ENCODE results near the gene TIGD2. TPM values are rescaled to one million over a fixed set of nuclear protein-coding genes. Genes with fewer than 3 reads are reported as not detected.
A peak's percentile ranks its signal among the peaks of the same experiment; 100 is the strongest.

The TIGD2 gene
- total RNA-seq, 2 donors from 2014 or later: 3.1 to 3.2 TPM

DNA sequence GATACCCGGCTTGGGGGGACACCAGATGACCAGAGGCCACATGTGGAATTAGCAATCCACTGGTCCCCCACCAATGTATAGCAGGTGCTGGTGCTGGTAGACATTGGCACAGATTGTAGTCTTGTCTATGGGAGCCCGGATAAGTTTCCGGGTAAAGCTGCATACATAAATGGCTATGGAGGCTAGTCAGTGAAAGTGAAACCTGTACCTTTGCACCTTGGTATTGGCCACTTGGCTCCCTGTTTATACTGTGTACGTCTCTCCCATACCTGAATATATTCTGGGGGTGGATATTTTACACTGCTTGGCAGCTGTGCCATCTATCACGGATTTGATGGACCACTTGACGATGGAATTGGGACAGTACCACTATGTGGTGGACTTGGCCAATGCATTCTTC lies 5.6 kb upstream of the TIGD2 start:
- ATAC-seq: no peak
- H3K9me3 ChIP-seq (ENCODE audit: control insufficient read depth, low read length, poor library complexity, severe bottlenecking): no peaks in the 10 kb centered on the region
- peaks cover 15% of the 10 kb centered on the region for H3K4me1 Mint-ChIP-seq
- no peak overlapping the region for H3K4me3 Mint-ChIP-seq
- H3K36me3 Mint-ChIP-seq (ENCODE audit: low read depth): peaks cover 2% of the 10 kb centered on the region
- no peak overlapping the region for H3K27ac Mint-ChIP-seq
- peaks cover 34% of the 10 kb centered on the region for H3K27me3 Mint-ChIP-seq
- no peak for DNase-seq

DNA sequence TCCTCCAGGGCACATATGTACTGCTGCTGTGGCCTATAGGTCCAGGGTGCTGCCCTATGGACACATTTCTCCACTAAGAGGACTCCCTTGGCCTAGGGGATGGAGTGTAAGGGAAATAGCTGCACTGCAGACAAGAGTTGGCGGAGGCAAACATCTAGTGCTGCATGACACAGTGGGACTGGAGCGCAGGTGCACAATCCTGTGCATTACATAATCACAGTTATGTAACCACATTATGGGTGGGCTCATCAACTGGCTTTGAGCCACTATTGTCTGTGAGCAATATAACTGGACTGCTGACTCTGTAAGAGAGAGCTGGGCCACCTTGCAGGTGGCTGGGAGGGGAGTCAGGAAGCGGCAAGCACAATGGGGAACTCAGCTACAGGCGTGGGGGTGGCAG lies 3.2 kb upstream of the TIGD2 start:
- no peak overlapping the region for H3K27ac Mint-ChIP-seq
- H3K4me3 Mint-ChIP-seq: no peak overlapping the region
- ATAC-seq (no peak), DNase-seq (no peak)
- peaks cover 31% of the 10 kb centered on the region for H3K27me3 Mint-ChIP-seq
- no peaks in the 10 kb centered on the region for H3K9me3 ChIP-seq (ENCODE audit: control insufficient read depth, low read length, poor library complexity, severe bottlenecking)
- peaks cover 24% of the 10 kb centered on the region for H3K4me1 Mint-ChIP-seq
- peaks cover 2% of the 10 kb centered on the region for H3K36me3 Mint-ChIP-seq (ENCODE audit: low read depth)

DNA sequence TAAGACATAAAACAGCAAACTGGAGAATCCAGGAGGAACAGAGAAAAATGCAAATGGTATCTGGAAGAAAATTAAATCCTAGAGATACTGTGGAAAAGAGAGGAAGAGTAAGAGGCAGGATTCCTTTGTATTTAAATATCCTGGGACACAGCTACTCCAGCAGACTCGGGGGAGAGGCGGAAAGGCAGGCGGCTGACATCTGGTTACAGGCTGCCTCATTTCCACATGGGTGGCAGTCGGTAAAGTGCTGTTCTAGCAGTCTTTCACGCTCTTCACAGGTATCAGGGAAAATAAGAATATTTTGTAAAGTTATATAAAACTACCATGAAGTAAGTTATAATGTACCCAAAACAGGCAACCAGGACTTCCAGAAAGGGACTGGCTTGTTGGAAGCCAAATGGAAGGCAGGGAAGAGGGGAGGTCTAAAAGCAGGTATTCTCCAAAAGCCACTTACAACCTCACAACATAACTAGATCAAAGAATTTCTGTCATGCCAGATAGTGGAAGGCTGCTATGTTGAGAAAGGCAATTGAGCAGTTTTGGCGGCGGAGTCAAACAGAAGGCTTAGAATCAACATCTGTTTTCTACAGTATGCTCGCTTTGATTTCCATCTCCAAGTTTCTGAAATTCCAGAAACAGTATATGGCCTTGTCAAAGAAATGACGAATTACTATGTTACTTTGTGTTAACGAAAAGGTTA lies 1.3 kb upstream of the TIGD2 start:
- H3K36me3 Mint-ChIP-seq (ENCODE audit: low read depth): peaks cover 2% of the 10 kb centered on the region
- H3K27me3 Mint-ChIP-seq: peaks cover 19% of the 10 kb centered on the region
- ATAC-seq: no peak
- peak overlapping the region; percentile 59 for H3K27ac Mint-ChIP-seq
- no peaks in the 10 kb centered on the region for H3K9me3 ChIP-seq (ENCODE audit: control insufficient read depth, low read length, poor library complexity, severe bottlenecking)
- peak overlapping the region; percentile 92 for H3K4me3 Mint-ChIP-seq
- peaks cover 24% of the 10 kb centered on the region for H3K4me1 Mint-ChIP-seq
- DNase-seq: no peak

DNA sequence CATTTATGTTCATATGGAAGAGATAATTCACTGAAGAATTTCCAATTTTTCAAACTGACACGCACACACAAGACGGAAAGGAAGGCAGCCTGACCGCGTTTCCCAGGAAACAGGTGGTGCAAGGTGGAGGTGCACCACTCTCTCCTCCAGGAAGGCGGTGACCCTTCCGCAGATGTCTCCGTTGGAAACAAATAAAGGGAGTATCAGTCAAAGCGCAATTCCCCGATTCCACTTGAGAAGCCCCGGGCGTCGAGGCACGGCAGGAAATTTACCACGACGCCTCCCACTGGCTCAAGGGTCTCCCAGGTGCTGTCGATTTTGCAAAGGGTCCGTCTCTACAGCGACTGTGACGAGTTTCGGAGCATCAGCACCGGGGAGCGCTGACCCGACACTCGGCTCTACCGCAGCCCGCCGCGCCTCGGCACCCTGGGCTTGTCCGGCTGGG lies 770 bp upstream of the TIGD2 start:
- peaks cover 19% of the 10 kb centered on the region for H3K27me3 Mint-ChIP-seq
- DNase-seq (no peak), ATAC-seq (no peak)
- peaks cover 24% of the 10 kb centered on the region for H3K4me1 Mint-ChIP-seq
- peak overlapping the region; percentile 92 for H3K4me3 Mint-ChIP-seq
- no peaks in the 10 kb centered on the region for H3K9me3 ChIP-seq (ENCODE audit: control insufficient read depth, low read length, poor library complexity, severe bottlenecking)
- peak overlapping the region; percentile 59 for H3K27ac Mint-ChIP-seq
- H3K36me3 Mint-ChIP-seq (ENCODE audit: low read depth): peaks cover 2% of the 10 kb centered on the region

DNA sequence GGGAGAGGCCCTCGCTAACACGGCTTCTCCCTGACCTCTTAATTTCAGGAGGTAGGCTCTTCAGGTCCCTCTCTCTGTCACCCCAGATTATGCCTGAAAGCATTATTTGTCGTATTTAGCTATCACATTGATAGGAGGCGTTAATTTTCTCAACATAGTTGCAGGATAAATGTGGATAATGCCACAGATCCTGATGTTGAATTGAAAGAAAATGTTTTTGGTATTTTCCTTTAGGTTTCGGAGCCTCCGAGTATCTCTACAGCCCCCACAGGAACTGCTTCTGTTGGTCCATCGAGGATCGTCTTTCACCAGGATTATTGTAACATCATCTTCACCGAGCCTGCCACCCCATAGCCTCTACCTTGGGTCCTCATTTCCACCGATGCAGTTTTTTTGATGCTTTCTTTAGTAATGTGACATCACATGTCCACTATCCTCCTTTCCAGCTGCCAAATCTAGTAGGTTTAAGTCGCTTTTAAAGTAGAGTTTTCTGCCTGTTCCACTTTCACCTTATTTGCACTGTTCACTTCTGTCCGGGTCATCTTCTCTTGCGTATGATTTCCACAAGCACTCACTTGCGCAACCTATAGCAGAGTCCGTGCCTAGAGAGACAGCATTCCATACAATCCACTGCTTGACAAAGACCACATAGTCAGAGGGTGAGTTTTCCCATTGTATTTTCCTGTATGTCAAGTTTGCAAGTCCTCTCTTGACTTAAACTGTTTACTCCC lies 665 bp downstream of the TIGD2 start:
- DNase-seq: no peak
- Mint-ChIP-seq H3K36me3 (ENCODE audit: low read depth) (peaks cover 2% of the 10 kb centered on the region), H3K27me3 (peaks cover 19% of the 10 kb centered on the region), H3K27ac (peak overlapping the region; percentile 59), H3K4me1 (peaks cover 24% of the 10 kb centered on the region), H3K4me3 (peak overlapping the region; percentile 92)
- no peaks in the 10 kb centered on the region for H3K9me3 ChIP-seq (ENCODE audit: control insufficient read depth, low read length, poor library complexity, severe bottlenecking)
- ATAC-seq: no peak

DNA sequence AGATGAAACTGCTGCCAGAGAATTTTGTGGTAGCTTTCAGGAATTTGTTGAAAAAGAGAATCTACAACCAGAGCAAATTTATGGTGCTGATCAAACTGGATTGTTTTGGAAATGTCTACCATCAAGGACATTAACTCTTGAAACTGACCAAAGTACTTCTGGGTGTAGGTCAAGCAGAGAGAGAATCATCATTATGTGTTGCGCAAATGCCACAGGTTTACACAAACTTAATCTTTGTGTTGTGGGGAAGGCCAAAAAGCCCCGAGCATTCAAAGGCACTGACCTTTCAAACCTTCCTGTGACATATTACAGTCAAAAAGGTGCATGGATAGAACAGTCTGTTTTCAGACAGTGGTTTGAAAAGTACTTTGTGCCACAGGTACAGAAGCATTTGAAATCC lies 2.1 kb downstream of the TIGD2 start:
- no peak overlapping the region for H3K4me3 Mint-ChIP-seq
- no peak overlapping the region for H3K27ac Mint-ChIP-seq
- H3K27me3 Mint-ChIP-seq: peaks cover 14% of the 10 kb centered on the region

DNA sequence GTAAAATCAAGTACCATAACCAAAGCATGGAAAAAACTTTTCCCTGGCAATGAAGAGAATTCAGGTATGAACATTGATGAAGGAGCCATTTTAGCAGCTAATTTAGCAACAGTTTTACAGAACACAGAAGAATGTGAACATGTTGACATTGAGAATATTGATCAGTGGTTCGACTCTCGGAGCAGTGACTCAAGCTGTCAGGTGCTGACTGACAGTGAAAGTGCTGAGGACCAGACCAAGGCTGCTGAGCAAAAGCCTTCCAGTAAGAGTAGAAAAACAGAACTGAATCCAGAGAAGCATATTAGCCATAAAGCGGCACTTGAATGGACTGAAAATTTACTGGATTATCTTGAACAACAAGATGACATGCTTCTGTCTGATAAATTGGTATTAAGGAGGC lies 2.8 kb downstream of the TIGD2 start:
- Mint-ChIP-seq H3K36me3 (ENCODE audit: low read depth) (peaks cover 2% of the 10 kb centered on the region), H3K4me3 (no peak overlapping the region), H3K27me3 (peaks cover 11% of the 10 kb centered on the region)

More for the DNA sequence above, 2.1 kb downstream of the TIGD2 start:
- H3K36me3 Mint-ChIP-seq (ENCODE audit: low read depth): peaks cover 2% of the 10 kb centered on the region
- peaks cover 24% of the 10 kb centered on the region for H3K4me1 Mint-ChIP-seq
- ATAC-seq: no peak
- no peaks in the 10 kb centered on the region for H3K9me3 ChIP-seq (ENCODE audit: control insufficient read depth, low read length, poor library complexity, severe bottlenecking)
- no peak for DNase-seq

DNA sequence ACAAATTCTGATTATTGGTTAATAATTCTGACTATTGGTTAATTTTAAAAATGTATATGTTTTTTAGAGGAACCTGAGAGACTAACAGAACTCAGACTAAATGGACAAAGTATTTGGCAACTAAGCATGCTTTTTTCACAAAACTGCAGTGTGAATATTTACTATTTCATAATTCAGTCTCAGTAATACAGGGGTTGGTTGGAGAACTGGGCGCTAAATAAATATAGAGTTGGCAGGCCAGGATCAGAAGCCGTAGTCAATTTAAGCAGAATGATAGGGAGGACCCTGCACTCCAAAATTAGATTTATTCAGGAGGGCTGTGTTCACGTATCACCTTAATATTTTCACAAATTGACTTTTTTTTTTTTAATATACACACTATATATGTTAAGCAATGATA lies 5.8 kb downstream of the TIGD2 start:
- DNase-seq: no peak
- Mint-ChIP-seq H3K4me3 (no peak overlapping the region), H3K27me3 (no peaks in the 10 kb centered on the region), H3K36me3 (ENCODE audit: low read depth) (no peaks in the 10 kb centered on the region), H3K27ac (no peak overlapping the region), H3K4me1 (peaks cover 7% of the 10 kb centered on the region)
- H3K9me3 ChIP-seq (ENCODE audit: control insufficient read depth, low read length, poor library complexity, severe bottlenecking): no peaks in the 10 kb centered on the region
- ATAC-seq: no peak

More for the DNA sequence above, 2.8 kb downstream of the TIGD2 start:
- Mint-ChIP-seq H3K4me1 (peaks cover 24% of the 10 kb centered on the region), H3K27ac (no peak overlapping the region)
- DNase-seq: no peak
- ATAC-seq: no peak
- no peaks in the 10 kb centered on the region for H3K9me3 ChIP-seq (ENCODE audit: control insufficient read depth, low read length, poor library complexity, severe bottlenecking)

DNA sequence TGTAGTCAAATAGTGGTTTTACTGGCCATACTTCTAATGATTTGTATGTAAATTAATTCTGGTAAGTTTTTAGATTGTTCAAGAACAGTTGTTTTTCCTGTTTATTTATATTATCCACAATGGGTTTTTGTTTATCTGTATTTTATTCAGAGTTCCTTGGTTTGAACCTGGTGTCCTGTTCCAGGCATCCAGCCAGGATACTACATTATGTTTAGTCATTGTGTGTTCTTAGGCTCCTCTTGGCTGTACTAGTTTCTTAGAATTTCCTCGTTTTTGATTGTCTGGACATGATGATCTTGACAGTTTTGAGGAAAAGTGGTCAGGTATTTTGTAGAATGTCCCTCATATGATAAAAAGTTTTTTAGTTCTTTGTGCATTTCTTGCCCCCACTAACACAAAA lies 7.8 kb downstream of the TIGD2 start:
- H3K36me3 Mint-ChIP-seq (ENCODE audit: low read depth): no peaks in the 10 kb centered on the region

DNA sequence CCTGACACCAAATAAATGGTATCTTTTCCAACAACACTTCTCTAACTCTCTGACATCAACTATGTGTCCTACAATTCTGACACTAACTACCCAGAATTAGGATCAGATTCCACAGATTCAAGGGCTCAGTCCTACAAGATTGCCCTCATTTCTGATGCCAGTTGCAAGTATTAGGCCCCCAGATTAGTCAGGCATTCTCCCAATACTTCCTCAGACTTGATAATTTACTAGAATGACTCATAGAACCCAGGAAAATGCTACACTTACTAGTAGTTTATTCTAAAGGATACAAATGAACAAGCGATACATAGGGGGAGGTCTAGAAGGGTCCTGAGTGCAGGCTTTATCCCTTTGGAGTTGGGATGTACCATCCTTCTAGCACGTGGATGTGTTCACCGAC lies 8.5 kb downstream of the TIGD2 start:
- no peaks in the 10 kb centered on the region for H3K27me3 Mint-ChIP-seq
- no peak overlapping the region for H3K27ac Mint-ChIP-seq
- no peak overlapping the region for H3K4me3 Mint-ChIP-seq

More for the DNA sequence above, 7.8 kb downstream of the TIGD2 start:
- no peaks in the 10 kb centered on the region for H3K9me3 ChIP-seq (ENCODE audit: control insufficient read depth, low read length, poor library complexity, severe bottlenecking)
- no peak for DNase-seq
- no peak for ATAC-seq
- Mint-ChIP-seq H3K27me3 (no peaks in the 10 kb centered on the region), H3K4me3 (no peak overlapping the region), H3K4me1 (no peaks in the 10 kb centered on the region), H3K27ac (no peak overlapping the region)

DNA sequence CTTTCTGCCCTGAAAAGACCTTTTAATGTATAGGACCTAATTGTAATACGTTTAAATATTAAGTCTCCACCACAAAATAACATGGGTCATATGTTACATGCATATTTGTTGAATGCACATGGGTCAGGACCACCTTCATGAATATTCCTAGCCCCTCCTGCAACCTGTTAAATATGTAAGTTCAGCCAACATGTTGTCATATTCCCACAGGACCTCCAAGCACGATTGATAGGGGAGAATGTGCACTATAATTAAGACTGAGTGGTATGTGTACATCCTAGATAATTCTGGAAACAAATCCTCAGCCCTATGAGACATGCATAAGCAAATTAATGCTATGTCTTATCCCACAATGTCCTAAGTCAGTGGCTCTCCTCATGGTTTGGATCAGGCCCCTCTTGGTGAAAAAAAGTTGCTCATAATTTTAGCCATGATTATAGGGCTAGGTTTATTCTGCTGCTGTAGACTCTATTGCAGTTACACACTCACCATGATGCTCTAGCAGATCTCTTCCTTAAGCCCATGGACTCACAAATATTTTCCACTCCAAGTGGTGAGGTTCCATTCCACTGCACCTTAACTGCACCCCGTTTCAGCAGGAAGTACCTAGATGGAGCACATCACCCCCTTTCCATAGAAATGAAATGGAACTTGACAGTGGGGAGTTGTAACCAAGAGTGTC lies 10.2 kb downstream of the TIGD2 start:
- no peak overlapping the region for H3K27ac Mint-ChIP-seq
- peaks cover 5% of the 10 kb centered on the region for H3K4me1 Mint-ChIP-seq
- H3K9me3 ChIP-seq (ENCODE audit: control insufficient read depth, low read length, poor library complexity, severe bottlenecking): no peaks in the 10 kb centered on the region
- ATAC-seq (no peak), DNase-seq (no peak)
- H3K27me3 Mint-ChIP-seq: no peaks in the 10 kb centered on the region
- no peaks in the 10 kb centered on the region for H3K36me3 Mint-ChIP-seq (ENCODE audit: low read depth)
- no peak overlapping the region for H3K4me3 Mint-ChIP-seq

More for the DNA sequence above, 8.5 kb downstream of the TIGD2 start:
- DNase-seq (no peak), ATAC-seq (no peak)
- Mint-ChIP-seq H3K36me3 (ENCODE audit: low read depth) (no peaks in the 10 kb centered on the region), H3K4me1 (no peaks in the 10 kb centered on the region)
- no peaks in the 10 kb centered on the region for H3K9me3 ChIP-seq (ENCODE audit: control insufficient read depth, low read length, poor library complexity, severe bottlenecking)

DNA sequence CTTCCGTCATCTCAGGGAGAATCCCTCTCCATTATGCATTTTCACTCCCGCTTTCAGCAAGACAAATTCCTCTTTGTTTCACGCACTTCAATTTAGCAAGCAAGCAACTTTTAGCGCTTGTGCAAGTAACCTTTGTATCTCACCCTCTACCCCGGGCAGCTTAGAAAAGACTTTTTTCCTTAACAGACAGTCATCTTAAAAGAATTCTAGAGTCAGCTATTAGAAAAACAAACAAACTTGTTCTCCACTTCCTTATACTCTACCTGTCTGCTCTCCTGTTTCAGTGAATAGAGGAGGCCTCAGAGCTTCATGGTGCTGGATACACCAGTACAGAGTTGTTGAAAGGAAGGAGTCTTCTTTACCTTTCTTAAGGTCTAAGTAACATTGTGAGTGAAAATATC lies 12.1 kb downstream of the TIGD2 start:
- H3K4me1 Mint-ChIP-seq: peaks cover 5% of the 10 kb centered on the region
- peaks cover 5% of the 10 kb centered on the region for H3K27me3 Mint-ChIP-seq
- H3K9me3 ChIP-seq (ENCODE audit: control insufficient read depth, low read length, poor library complexity, severe bottlenecking): no peaks in the 10 kb centered on the region
- H3K27ac Mint-ChIP-seq: no peak overlapping the region
- H3K4me3 Mint-ChIP-seq: no peak overlapping the region
- no peaks in the 10 kb centered on the region for H3K36me3 Mint-ChIP-seq (ENCODE audit: low read depth)
- no peak for ATAC-seq
- DNase-seq: no peak

All from T-helper 17 cell (primary cell).